HUES64 (cell line): ENCODE data around the gene CHRNG.

Experiments used
- H3K27ac ChIP-seq: 2 replicates; pipeline ENCODE4 v1.7.0; 2013; ENCODE audit warnings: low read depth, low read length, inconsistent platforms
- H3K27me3 ChIP-seq: 2 replicates; pipeline ENCODE4 v1.6.1; 2013; ENCODE audit warnings: mild to moderate bottlenecking, low read length; ENCODE audit not compliant: insufficient read depth
- H3K36me3 ChIP-seq: 2 replicates; pipeline ENCODE4 v1.6.1; 2013; ENCODE audit warnings: mild to moderate bottlenecking, low read length; ENCODE audit not compliant: insufficient read depth
- H3K4me1 ChIP-seq: 2 replicates; pipeline ENCODE4 v1.6.1; 2013; ENCODE audit warnings: mild to moderate bottlenecking, low read length, moderate library complexity; ENCODE audit not compliant: insufficient read depth
- H3K4me3 ChIP-seq: 2 replicates; pipeline ENCODE4 v1.5.1; 2013; ENCODE audit warnings: mild to moderate bottlenecking, low read length, moderate library complexity
- H3K9ac ChIP-seq: 2 replicates; pipeline ENCODE4 v1.6.1; 2013; ENCODE audit warnings: mild to moderate bottlenecking, low read depth, low read length
- H3K9me3 ChIP-seq: 2 replicates; pipeline ENCODE4 v1.6.1; 2013; ENCODE audit warnings: low read depth, low read length; ENCODE audit not compliant: insufficient read depth
- WGBS: fragments of 150-250, 120-280 bp; methylation state at CpG from one replicate; pipeline ENCODE4 v1.1.7; 2013; ENCODE audit warnings: missing lambda C conversion rate; 5-methylcytosine and 5-hydroxymethylcytosine counted together

The CHRNG gene

GRCh38 chr2:232540441-232541041 lies 1.0 kb downstream of the CHRNG start:
- H3K4me1 ChIP-seq = peaks cover 18% of the 10 kb centered on the region
- H3K36me3 ChIP-seq = no peaks in the 10 kb centered on the region
- no peaks in the 10 kb centered on the region for H3K27me3 ChIP-seq
- no peaks in the 10 kb centered on the region for H3K9me3 ChIP-seq
- H3K4me3 ChIP-seq = no peak overlapping the region
- H3K9ac ChIP-seq = no peak overlapping the region
- H3K27ac ChIP-seq = no peak overlapping the region
- 93% methylated on average over 17 of the region's 17 CpGs for WGBS

GRCh38 chr2:232541195-232541960 lies 1.9 kb downstream of the CHRNG start:
- Histone ChIP-seq H3K27me3 (no peaks in the 10 kb centered on the region), H3K36me3 (no peaks in the 10 kb centered on the region; the same call in 1 of the 2 replicates), H3K4me1 (peaks cover 18% of the 10 kb centered on the region), H3K9me3 (no peaks in the 10 kb centered on the region), H3K9ac (no peak overlapping the region), H3K4me3 (no peak overlapping the region), H3K27ac (no peak overlapping the region)
- WGBS = 92% methylated on average over 19 of the region's 19 CpGs

GRCh38 chr2:232541961-232542714 lies 2.6 kb downstream of the CHRNG start:
- 78% methylated on average over 9 of the region's 9 CpGs for WGBS
- peaks cover 18% of the 10 kb centered on the region for H3K4me1 ChIP-seq
- peaks cover 6% of the 10 kb centered on the region; the same call in 1 of the 2 replicates for H3K36me3 ChIP-seq
- H3K27ac ChIP-seq = no peak overlapping the region
- no peak overlapping the region for H3K4me3 ChIP-seq
- H3K9me3 ChIP-seq = no peaks in the 10 kb centered on the region
- H3K27me3 ChIP-seq = no peaks in the 10 kb centered on the region
- no peak overlapping the region for H3K9ac ChIP-seq

- peaks cover 18% of the 10 kb centered on the region for H3K4me1 ChIP-seq
Observed at GRCh38 chr2:232542715-232543467, 3.4 kb downstream of the CHRNG start.

GRCh38 chr2:232543491-232543890 lies 4.0 kb downstream of the CHRNG start:
- WGBS = 96% methylated on average over 13 of the region's 14 CpGs
- H3K36me3 ChIP-seq = peaks cover 16% of the 10 kb centered on the region
- no peak overlapping the region for H3K9ac ChIP-seq
- no peaks in the 10 kb centered on the region for H3K9me3 ChIP-seq
- H3K27ac ChIP-seq = no peak overlapping the region
- no peak overlapping the region for H3K4me3 ChIP-seq
- peaks cover 13% of the 10 kb centered on the region for H3K4me1 ChIP-seq
- H3K27me3 ChIP-seq = no peaks in the 10 kb centered on the region

More at GRCh38 chr2:232542715-232543467, 3.4 kb downstream of the CHRNG start:
- H3K27ac ChIP-seq = no peak overlapping the region
- no peak overlapping the region for H3K4me3 ChIP-seq
- H3K36me3 ChIP-seq = peaks cover 13% of the 10 kb centered on the region
- no peak overlapping the region for H3K9ac ChIP-seq
- no peaks in the 10 kb centered on the region for H3K27me3 ChIP-seq
- H3K9me3 ChIP-seq = no peaks in the 10 kb centered on the region
- 94% methylated on average over 20 of the region's 20 CpGs for WGBS

- H3K9me3 ChIP-seq = no peaks in the 10 kb centered on the region
- WGBS = 94% methylated on average over 19 of the region's 19 CpGs
- H3K4me1 ChIP-seq = peaks cover 7% of the 10 kb centered on the region
- H3K27ac ChIP-seq = no peak overlapping the region
- H3K4me3 ChIP-seq = no peak overlapping the region
- no peak overlapping the region for H3K9ac ChIP-seq
- H3K36me3 ChIP-seq = peaks cover 16% of the 10 kb centered on the region
- H3K27me3 ChIP-seq = no peaks in the 10 kb centered on the region
Observed at GRCh38 chr2:232543928-232544631, 4.6 kb downstream of the CHRNG start.

- no peaks in the 10 kb centered on the region for H3K9me3 ChIP-seq
- H3K9ac ChIP-seq = no peak overlapping the region
- H3K27me3 ChIP-seq = no peaks in the 10 kb centered on the region
- peaks cover 16% of the 10 kb centered on the region for H3K36me3 ChIP-seq
- 92% methylated on average over 6 of the region's 6 CpGs for WGBS
- H3K4me3 ChIP-seq = no peak overlapping the region
- no peak overlapping the region for H3K27ac ChIP-seq
- 0 out of 2 replicates have a peak, but pooled peaks cover 2% of the 10 kb centered on the region for H3K4me1 ChIP-seq
Observed at GRCh38 chr2:232544674-232545073, 5.2 kb downstream of the CHRNG start.

GRCh38 chr2:232545511-232546375 lies 6.3 kb downstream of the CHRNG start:
- no peak overlapping the region for H3K27ac ChIP-seq
- no peaks in the 10 kb centered on the region for H3K9me3 ChIP-seq
- H3K4me3 ChIP-seq = no peak overlapping the region
- no peaks in the 10 kb centered on the region for H3K4me1 ChIP-seq
- no peaks in the 10 kb centered on the region for H3K27me3 ChIP-seq
- no peak overlapping the region for H3K9ac ChIP-seq
- H3K36me3 ChIP-seq = peaks cover 16% of the 10 kb centered on the region
- WGBS = 94% methylated on average over 17 of the region's 17 CpGs

- peaks cover 28% of the 10 kb centered on the region for H3K36me3 ChIP-seq
- H3K9me3 ChIP-seq = no peaks in the 10 kb centered on the region
- no peak overlapping the region for H3K4me3 ChIP-seq
- peaks cover 3% of the 10 kb centered on the region; the same call in 1 of the 2 replicates for H3K4me1 ChIP-seq
- 98% methylated on average over 6 of the region's 6 CpGs for WGBS
- no peak overlapping the region for H3K27ac ChIP-seq
- no peak overlapping the region for H3K9ac ChIP-seq
- H3K27me3 ChIP-seq = no peaks in the 10 kb centered on the region
Observed at GRCh38 chr2:232547991-232548390, 8.5 kb downstream of the CHRNG start.
